GM19025 (cell line): ENCODE data around the gene SERPINH1.

ENCODE experiments used
- ATAC-seq: cut with Tn5 transposase; IDR thresholded peaks from one replicate; pipeline ENCODE4 v1.9.1; 2021; ENCODE audit warnings: mild to moderate bottlenecking, low read depth, moderate library complexity; ENCODE audit not compliant: unreplicated experiment

The SERPINH1 gene

GRCh38 chr11:75532200-75533048 lies 29.6 kb upstream of the SERPINH1 start:
- no peak for ATAC-seq

GRCh38 chr11:75533896-75534258 lies 28.2 kb upstream of the SERPINH1 start:
- ATAC-seq: no peak

GRCh38 chr11:75534259-75535069 lies 27.6 kb upstream of the SERPINH1 start:
- ATAC-seq: no peak

GRCh38 chr11:75535071-75535470 lies 27.0 kb upstream of the SERPINH1 start:
- no peak for ATAC-seq

- peak; percentile 95 for ATAC-seq
Observed at GRCh38 chr11:75536786-75537641, 25.0 kb upstream of the SERPINH1 start.

GRCh38 chr11:75537740-75538139 lies 24.3 kb upstream of the SERPINH1 start:
- no peak for ATAC-seq

GRCh38 chr11:75538150-75538942 lies 23.7 kb upstream of the SERPINH1 start:
- no peak for ATAC-seq

GRCh38 chr11:75539459-75540334 lies 22.4 kb upstream of the SERPINH1 start:
- no peak for ATAC-seq

GRCh38 chr11:75541193-75542087 lies 20.6 kb upstream of the SERPINH1 start:
- no peak for ATAC-seq

- ATAC-seq: no peak
Observed at GRCh38 chr11:75542088-75542438, 20.0 kb upstream of the SERPINH1 start.

- ATAC-seq: no peak
Observed at GRCh38 chr11:75543806-75544205, 18.2 kb upstream of the SERPINH1 start.

- no peak for ATAC-seq
Observed at GRCh38 chr11:75547177-75547576, 14.9 kb upstream of the SERPINH1 start.

- ATAC-seq: no peak
Observed at GRCh38 chr11:75547617-75548058, 14.4 kb upstream of the SERPINH1 start.

- no peak for ATAC-seq
Observed at GRCh38 chr11:75548595-75549272, 13.3 kb upstream of the SERPINH1 start.

GRCh38 chr11:75549370-75549958 lies 12.6 kb upstream of the SERPINH1 start:
- no peak for ATAC-seq

- ATAC-seq: no peak
Observed at GRCh38 chr11:75553182-75553581, 8.9 kb upstream of the SERPINH1 start.

- ATAC-seq: no peak
Observed at GRCh38 chr11:75553889-75554257, 8.2 kb upstream of the SERPINH1 start.
